Ishikawa (cell line): ENCODE measurements around the gene DRG1.

Experiments used
- CEBPB ChIP-seq: IDR thresholded peaks from 2 replicates; pipeline ENCODE4 v1.6.1; 2012
- CREB1 ChIP-seq: IDR thresholded peaks from 2 replicates; pipeline ENCODE4 v1.6.1; 2012; ENCODE audit warnings: low read depth
- EGR1 ChIP-seq: IDR thresholded peaks from 2 replicates; pipeline ENCODE4 v1.6.1; 2012
- EP300 ChIP-seq: IDR thresholded peaks from 2 replicates; pipeline ENCODE4 v1.6.1; 2012; ENCODE audit warnings: borderline replicate concordance
- FOXM1 ChIP-seq: IDR thresholded peaks from 2 replicates; pipeline ENCODE4 v1.6.1; 2012; ENCODE audit warnings: low read depth, borderline replicate concordance
- NFIC ChIP-seq: IDR thresholded peaks from 2 replicates; pipeline ENCODE4 v1.6.1; 2012
- RAD21 ChIP-seq: IDR thresholded peaks from 2 replicates; pipeline ENCODE4 v1.6.1; 2012; ENCODE audit warnings: low read depth
- TAF1 ChIP-seq: IDR thresholded peaks from 2 replicates; pipeline ENCODE4 v1.6.1; 2012; ENCODE audit warnings: low read depth, mild to moderate bottlenecking
- TCF12 ChIP-seq: IDR thresholded peaks from 2 replicates; pipeline ENCODE4 v1.6.1; 2012; ENCODE audit warnings: low read depth
- TEAD4 ChIP-seq: IDR thresholded peaks from 2 replicates; pipeline ENCODE4 v1.6.1; 2012
- YY1 ChIP-seq: IDR thresholded peaks from 2 replicates; pipeline ENCODE4 v1.6.1; 2012; ENCODE audit warnings: low read depth
- ZBTB7A ChIP-seq: IDR thresholded peaks from 2 replicates; pipeline ENCODE4 v1.6.1; 2012; ENCODE audit warnings: low read depth
- TF ChIP-seq, protein P1 (sequence below): IDR thresholded peaks from 2 replicates; pipeline ENCODE4 v1.6.1; 2012; ENCODE audit warnings: low read depth, mild to moderate bottlenecking
- TF ChIP-seq, protein P2 (sequence below): IDR thresholded peaks from 2 replicates; pipeline ENCODE4 v1.6.1; 2012
- TF ChIP-seq, protein P3 (sequence below): IDR thresholded peaks from 2 replicates; pipeline ENCODE4 v1.6.1; 2012

DRG1 gene, protein sequence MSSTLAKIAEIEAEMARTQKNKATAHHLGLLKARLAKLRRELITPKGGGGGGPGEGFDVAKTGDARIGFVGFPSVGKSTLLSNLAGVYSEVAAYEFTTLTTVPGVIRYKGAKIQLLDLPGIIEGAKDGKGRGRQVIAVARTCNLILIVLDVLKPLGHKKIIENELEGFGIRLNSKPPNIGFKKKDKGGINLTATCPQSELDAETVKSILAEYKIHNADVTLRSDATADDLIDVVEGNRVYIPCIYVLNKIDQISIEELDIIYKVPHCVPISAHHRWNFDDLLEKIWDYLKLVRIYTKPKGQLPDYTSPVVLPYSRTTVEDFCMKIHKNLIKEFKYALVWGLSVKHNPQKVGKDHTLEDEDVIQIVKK

DNA sequence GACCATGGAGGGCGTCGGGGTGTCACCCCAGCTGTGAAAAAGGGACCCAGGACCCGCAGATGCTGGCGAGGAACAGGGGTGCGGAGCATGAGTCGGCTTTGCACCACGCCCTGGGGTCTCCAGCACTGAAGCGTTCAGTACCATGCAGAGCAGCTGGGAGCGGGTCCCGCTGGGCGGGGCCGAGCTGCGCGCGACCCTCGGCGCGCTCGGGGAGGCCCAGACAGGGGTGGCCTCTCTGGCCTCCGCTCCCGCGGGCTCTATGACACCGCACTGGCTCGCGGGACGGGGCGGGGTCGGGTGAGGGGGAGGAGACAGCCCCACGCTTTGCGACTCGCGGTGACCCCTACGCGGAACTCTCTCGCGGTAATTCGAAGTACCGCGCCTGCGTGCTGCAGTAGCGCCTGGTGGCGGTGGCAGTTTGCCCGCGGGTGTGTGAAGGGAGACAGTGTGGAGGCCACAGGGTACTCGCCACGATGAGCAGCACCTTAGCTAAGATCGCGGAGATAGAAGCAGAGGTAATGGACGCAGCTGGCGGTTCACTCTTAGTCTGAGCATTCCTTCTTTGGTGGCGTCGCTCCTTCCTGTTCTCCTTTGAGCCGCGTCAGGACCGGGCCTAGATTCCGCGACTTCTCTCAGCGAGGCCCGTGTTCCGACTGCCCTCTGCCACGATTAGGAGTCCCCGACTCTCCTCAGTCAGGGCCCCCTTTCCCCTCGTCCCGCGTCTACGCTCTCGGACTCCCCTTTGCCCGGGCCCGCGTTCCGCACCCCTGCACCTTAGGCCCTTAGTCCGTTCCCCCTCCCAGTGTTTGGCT lies at the start of gene DRG1:
Gene DRG1, plus strand, starts transcription at position 394 of the 812 bp plus-strand sequence. Its CDS starts 80 bp downstream, at position 474.
- peak; percentile 36; the same call in 1 of the 2 replicates for TF ChIP-seq TCF12
- TF ChIP-seq TAF1: peak; percentile 95
- TF ChIP-seq, protein P1, sequence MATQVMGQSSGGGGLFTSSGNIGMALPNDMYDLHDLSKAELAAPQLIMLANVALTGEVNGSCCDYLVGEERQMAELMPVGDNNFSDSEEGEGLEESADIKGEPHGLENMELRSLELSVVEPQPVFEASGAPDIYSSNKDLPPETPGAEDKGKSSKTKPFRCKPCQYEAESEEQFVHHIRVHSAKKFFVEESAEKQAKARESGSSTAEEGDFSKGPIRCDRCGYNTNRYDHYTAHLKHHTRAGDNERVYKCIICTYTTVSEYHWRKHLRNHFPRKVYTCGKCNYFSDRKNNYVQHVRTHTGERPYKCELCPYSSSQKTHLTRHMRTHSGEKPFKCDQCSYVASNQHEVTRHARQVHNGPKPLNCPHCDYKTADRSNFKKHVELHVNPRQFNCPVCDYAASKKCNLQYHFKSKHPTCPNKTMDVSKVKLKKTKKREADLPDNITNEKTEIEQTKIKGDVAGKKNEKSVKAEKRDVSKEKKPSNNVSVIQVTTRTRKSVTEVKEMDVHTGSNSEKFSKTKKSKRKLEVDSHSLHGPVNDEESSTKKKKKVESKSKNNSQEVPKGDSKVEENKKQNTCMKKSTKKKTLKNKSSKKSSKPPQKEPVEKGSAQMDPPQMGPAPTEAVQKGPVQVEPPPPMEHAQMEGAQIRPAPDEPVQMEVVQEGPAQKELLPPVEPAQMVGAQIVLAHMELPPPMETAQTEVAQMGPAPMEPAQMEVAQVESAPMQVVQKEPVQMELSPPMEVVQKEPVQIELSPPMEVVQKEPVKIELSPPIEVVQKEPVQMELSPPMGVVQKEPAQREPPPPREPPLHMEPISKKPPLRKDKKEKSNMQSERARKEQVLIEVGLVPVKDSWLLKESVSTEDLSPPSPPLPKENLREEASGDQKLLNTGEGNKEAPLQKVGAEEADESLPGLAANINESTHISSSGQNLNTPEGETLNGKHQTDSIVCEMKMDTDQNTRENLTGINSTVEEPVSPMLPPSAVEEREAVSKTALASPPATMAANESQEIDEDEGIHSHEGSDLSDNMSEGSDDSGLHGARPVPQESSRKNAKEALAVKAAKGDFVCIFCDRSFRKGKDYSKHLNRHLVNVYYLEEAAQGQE: no peak
- no peak for TF ChIP-seq CREB1
- TF ChIP-seq, protein P2, sequence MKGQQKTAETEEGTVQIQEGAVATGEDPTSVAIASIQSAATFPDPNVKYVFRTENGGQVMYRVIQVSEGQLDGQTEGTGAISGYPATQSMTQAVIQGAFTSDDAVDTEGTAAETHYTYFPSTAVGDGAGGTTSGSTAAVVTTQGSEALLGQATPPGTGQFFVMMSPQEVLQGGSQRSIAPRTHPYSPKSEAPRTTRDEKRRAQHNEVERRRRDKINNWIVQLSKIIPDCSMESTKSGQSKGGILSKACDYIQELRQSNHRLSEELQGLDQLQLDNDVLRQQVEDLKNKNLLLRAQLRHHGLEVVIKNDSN: peak; percentile 36; the same call in 1 of the 2 replicates
- TF ChIP-seq EP300: no peak
- no peak for TF ChIP-seq EGR1
- TF ChIP-seq, protein P3, sequence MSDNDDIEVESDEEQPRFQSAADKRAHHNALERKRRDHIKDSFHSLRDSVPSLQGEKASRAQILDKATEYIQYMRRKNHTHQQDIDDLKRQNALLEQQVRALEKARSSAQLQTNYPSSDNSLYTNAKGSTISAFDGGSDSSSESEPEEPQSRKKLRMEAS: peak; percentile 89
- TF ChIP-seq CEBPB: no peak
- TF ChIP-seq RAD21: no peak; the same call in 1 of the 2 replicates
- 0 out of 2 replicates have a peak, but pooled peaks have one; percentile 56 for TF ChIP-seq YY1
- peak; percentile 85 for TF ChIP-seq ZBTB7A
- TF ChIP-seq NFIC: peak; percentile 76
- TF ChIP-seq FOXM1: 0 out of 2 replicates have a peak, but pooled peaks have one; percentile 14
- TF ChIP-seq TEAD4: peak; percentile 43

DNA sequence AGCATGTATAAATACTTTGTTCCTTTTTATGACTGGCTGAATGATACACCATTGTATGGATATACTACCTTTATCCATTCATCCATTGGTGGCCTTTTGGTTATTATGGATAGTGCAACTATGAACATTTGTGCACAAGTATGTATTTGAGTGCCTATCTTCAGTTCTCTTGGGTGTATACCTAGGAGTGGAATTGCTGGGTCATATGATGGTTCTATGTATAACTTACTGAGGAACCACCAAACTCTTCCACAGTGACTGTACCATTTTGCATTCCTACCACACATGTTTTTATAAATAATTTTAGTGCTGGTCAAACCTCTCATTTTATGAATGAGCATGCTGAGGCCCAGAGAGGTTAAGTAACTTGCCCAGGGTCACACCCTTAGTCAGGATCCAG lies 49.4 kb upstream of the DRG1 start:
- TF ChIP-seq ZBTB7A: no peak
- TF ChIP-seq, protein P3: no peak
- TF ChIP-seq RAD21: no peak
- TF ChIP-seq, protein P1: no peak
- TF ChIP-seq, protein P2: no peak
- TF ChIP-seq EGR1: no peak
- no peak for TF ChIP-seq TAF1
- TF ChIP-seq TEAD4: no peak

DNA sequence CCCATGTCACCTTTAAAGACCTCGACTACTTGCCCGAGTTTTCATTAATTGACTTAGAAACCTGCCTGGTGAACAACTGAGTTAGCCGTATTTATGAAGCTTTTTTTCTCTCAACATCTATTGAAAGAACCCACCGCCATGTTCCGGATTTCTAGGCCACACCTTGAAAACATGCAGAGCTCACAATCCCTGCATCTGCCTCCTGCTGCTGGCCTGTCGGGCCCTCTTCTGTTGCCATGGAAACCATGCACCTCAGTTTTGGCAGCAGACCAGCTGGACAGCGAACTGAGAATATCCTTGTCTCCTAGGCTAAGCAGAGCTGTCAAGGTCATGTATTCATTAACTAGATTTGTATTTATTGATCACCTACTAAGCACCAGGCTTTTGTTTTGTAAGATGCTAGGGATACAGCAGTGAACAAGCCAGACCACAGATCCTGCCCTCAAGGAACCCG lies 49.0 kb upstream of the DRG1 start:
- no peak for TF ChIP-seq RAD21
- no peak for TF ChIP-seq ZBTB7A
- TF ChIP-seq, protein P1: peak; percentile 30; the same call in 1 of the 2 replicates
- no peak for TF ChIP-seq EGR1
- TF ChIP-seq CEBPB: no peak
- TF ChIP-seq EP300: no peak
- TF ChIP-seq NFIC: peak; percentile 40
- TF ChIP-seq, protein P3: no peak
- TF ChIP-seq TCF12: no peak
- TF ChIP-seq, protein P2: no peak
